Measurements from ENCODE around the gene FUCA1. TPM values are rescaled to one million over a fixed set of nuclear protein-coding genes. Genes with fewer than 3 reads are reported as not detected.

FUCA1 gene
- total RNA-seq, 1 donor from 2014 or later, result 21.1 TPM

- DNase-seq (ENCODE audit: low read depth) (no peak), FAIRE-seq (no peak)
- H3K36me3 ChIP-seq (ENCODE audit: control insufficient read depth, insufficient read depth, low read length), result no peaks in the 10 kb centered on the region
- H3K4me3 ChIP-seq (ENCODE audit: low read depth, low read length), result no peak overlapping the region
- TF ChIP-seq, protein P1, sequence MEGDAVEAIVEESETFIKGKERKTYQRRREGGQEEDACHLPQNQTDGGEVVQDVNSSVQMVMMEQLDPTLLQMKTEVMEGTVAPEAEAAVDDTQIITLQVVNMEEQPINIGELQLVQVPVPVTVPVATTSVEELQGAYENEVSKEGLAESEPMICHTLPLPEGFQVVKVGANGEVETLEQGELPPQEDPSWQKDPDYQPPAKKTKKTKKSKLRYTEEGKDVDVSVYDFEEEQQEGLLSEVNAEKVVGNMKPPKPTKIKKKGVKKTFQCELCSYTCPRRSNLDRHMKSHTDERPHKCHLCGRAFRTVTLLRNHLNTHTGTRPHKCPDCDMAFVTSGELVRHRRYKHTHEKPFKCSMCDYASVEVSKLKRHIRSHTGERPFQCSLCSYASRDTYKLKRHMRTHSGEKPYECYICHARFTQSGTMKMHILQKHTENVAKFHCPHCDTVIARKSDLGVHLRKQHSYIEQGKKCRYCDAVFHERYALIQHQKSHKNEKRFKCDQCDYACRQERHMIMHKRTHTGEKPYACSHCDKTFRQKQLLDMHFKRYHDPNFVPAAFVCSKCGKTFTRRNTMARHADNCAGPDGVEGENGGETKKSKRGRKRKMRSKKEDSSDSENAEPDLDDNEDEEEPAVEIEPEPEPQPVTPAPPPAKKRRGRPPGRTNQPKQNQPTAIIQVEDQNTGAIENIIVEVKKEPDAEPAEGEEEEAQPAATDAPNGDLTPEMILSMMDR (IDR thresholded peaks at IDR 0.05; ENCODE audit: insufficient read depth, low read length, severe bottlenecking), result no peak
- peaks cover 11% of the 10 kb centered on the region for H3K27me3 ChIP-seq (ENCODE audit: control insufficient read depth, insufficient read depth, low read length)
These were observed 31.0 kb upstream of the FUCA1 start for GRCh38 chr1:23899070-23899469.

GRCh38 chr1:23897083-23897482 lies 29.0 kb upstream of the FUCA1 start:
- peak; percentile 24 for DNase-seq (ENCODE audit: low read depth)

GRCh38 chr1:23896491-23896890 lies 28.4 kb upstream of the FUCA1 start:
- Histone ChIP-seq H3K36me3 (ENCODE audit: control insufficient read depth, insufficient read depth, low read length) (no peaks in the 10 kb centered on the region), H3K27me3 (ENCODE audit: control insufficient read depth, insufficient read depth, low read length) (peaks cover 2% of the 10 kb centered on the region), H3K4me3 (ENCODE audit: low read depth, low read length) (no peak overlapping the region)
- no peak for DNase-seq (ENCODE audit: low read depth)
- no peak for FAIRE-seq
- TF ChIP-seq, protein P1 (IDR thresholded peaks at IDR 0.05; ENCODE audit: insufficient read depth, low read length, severe bottlenecking), result no peak

More at GRCh38 chr1:23897083-23897482, 29.0 kb upstream of the FUCA1 start:
- Histone ChIP-seq H3K36me3 (ENCODE audit: control insufficient read depth, insufficient read depth, low read length) (no peaks in the 10 kb centered on the region), H3K27me3 (ENCODE audit: control insufficient read depth, insufficient read depth, low read length) (peaks cover 2% of the 10 kb centered on the region), H3K4me3 (ENCODE audit: low read depth, low read length) (no peak overlapping the region)
- TF ChIP-seq, protein P1 (IDR thresholded peaks at IDR 0.05; ENCODE audit: insufficient read depth, low read length, severe bottlenecking), result no peak
- FAIRE-seq, result no peak

DNA sequence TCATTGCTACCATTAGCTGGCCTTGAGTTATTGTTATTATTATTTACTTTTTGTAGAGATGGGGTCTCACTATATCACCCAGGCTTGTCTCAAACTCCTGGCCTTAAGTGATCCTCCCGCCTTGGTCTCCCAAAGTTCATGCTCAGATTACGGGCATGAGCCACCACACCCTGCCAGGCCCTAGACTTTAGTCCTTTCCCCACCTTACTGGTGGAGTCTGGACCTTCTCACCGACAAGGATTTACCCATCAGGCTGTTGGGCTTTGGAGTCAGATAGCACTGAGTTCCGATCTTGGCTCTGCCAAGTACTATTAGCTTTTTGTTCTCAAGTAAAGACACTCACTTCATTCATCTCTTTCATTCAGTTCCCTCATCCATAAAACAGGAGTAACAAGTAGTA lies 27.9 kb upstream of the FUCA1 start:
- FAIRE-seq (no peak), DNase-seq (ENCODE audit: low read depth) (no peak)
- TF ChIP-seq, protein P1 (IDR thresholded peaks at IDR 0.05; ENCODE audit: insufficient read depth, low read length, severe bottlenecking), result no peak
- H3K4me3 ChIP-seq (ENCODE audit: low read depth, low read length), result no peak overlapping the region
- H3K36me3 ChIP-seq (ENCODE audit: control insufficient read depth, insufficient read depth, low read length), result no peaks in the 10 kb centered on the region
- H3K27me3 ChIP-seq (ENCODE audit: control insufficient read depth, insufficient read depth, low read length), result peaks cover 2% of the 10 kb centered on the region

- TF ChIP-seq, protein P1 (IDR thresholded peaks at IDR 0.05; ENCODE audit: insufficient read depth, low read length, severe bottlenecking), result no peak
- no peak for DNase-seq (ENCODE audit: low read depth)
- no peak overlapping the region for H3K4me3 ChIP-seq (ENCODE audit: low read depth, low read length)
- peaks cover 2% of the 10 kb centered on the region for H3K27me3 ChIP-seq (ENCODE audit: control insufficient read depth, insufficient read depth, low read length)
- H3K36me3 ChIP-seq (ENCODE audit: control insufficient read depth, insufficient read depth, low read length), result no peaks in the 10 kb centered on the region
- no peak for FAIRE-seq
These were observed 27.0 kb upstream of the FUCA1 start for GRCh38 chr1:23895082-23895481.

- FAIRE-seq, result no peak
- H3K36me3 ChIP-seq (ENCODE audit: control insufficient read depth, insufficient read depth, low read length), result no peaks in the 10 kb centered on the region
- no peak for DNase-seq (ENCODE audit: low read depth)
- no peak overlapping the region for H3K4me3 ChIP-seq (ENCODE audit: low read depth, low read length)
- peaks cover 2% of the 10 kb centered on the region for H3K27me3 ChIP-seq (ENCODE audit: control insufficient read depth, insufficient read depth, low read length)
- TF ChIP-seq, protein P1 (IDR thresholded peaks at IDR 0.05; ENCODE audit: insufficient read depth, low read length, severe bottlenecking), result no peak
These were observed 21.0 kb upstream of the FUCA1 start for GRCh38 chr1:23889074-23889473.

Measured in bronchial epithelial cell (primary cell).